IMR-90 (cell line): Measurements from ENCODE around the gene SSC4D. TPM values are rescaled to one million over a fixed set of nuclear protein-coding genes. Genes with fewer than 3 reads are reported as not detected.

Source experiments
- MAZ ChIP-seq: IDR thresholded peaks from 2 replicates; pipeline ENCODE4 v1.6.1; 2012; ENCODE audit warnings: low read depth, mild to moderate bottlenecking, low read length, improper control_type of control experiment, moderate library complexity, borderline replicate concordance
- RAD21 ChIP-seq: IDR thresholded peaks from 2 replicates; pipeline ENCODE4 v1.6.1; 2012; ENCODE audit warnings: low read length, improper control_type of control experiment
- RCOR1 ChIP-seq: IDR thresholded peaks from 2 replicates; pipeline ENCODE4 v1.6.1; 2012; ENCODE audit warnings: mild to moderate bottlenecking, low read length, improper control_type of control experiment; ENCODE audit not compliant: insufficient replicate concordance
- USF2 ChIP-seq: fragments of 150-350 bp; IDR thresholded peaks from 2 replicates; pipeline ENCODE4 v1.6.1; 2017; ENCODE audit warnings: mild to moderate bottlenecking, antibody characterized with exemption, low read length, low read depth
- polyA plus RNA-seq, 3 experiments: library from polyadenylated mRNA; depleted of rRNA; stranded (reverse); fragments of >200 nt; gene quantifications; 2 replicates each; pipeline ENCODE4 v1.2.3, GENCODE V29; 2012; ENCODE audit warnings: low replicate concordance in 1 of 3
- total RNA-seq: library from RNA; depleted of rRNA; stranded (reverse); fragments of >200 nt; gene quantifications from 2 replicates; pipeline ENCODE4 v1.2.3, GENCODE V29; 2012

SSC4D gene
- total and polyA plus RNA-seq, 2 of the 4 experiments (the other 2 are of a cell fraction): 0.36 to 0.70 TPM

- TF ChIP-seq RAD21 (no peak), RCOR1 (no peak), MAZ (no peak), USF2 (no peak)
Observed at GRCh38 chr7:76423666-76424412, 14.3 kb upstream of the SSC4D start (continued).
